HAP-1 (cell line): ENCODE measurements around the gene ZFYVE28.
A peak's percentile ranks its signal among the peaks of the same experiment; 100 is the strongest.

Experiments
- DNase-seq, 2 experiments: peaks; one replicate each; pipeline ENCODE4 v3.0.0-alpha.2; 2016 to 2020; ENCODE audit warnings: low spot score in 2 of 2
- H3K27me3 ChIP-seq: fragments of 250-450 bp; sonication (Bioruptor Pico); 2 replicates; pipeline ENCODE4 v1.5.1; 2020; ENCODE audit warnings: low read depth, mild to moderate bottlenecking, moderate library complexity
- H3K36me3 ChIP-seq: fragments of 250-450 bp; sonication (Bioruptor Pico); replicated peaks from 2 replicates; pipeline ENCODE4 v1.5.1; 2020; ENCODE audit warnings: mild to moderate bottlenecking
- H3K4me1 ChIP-seq: fragments of 250-450 bp; sonication (Bioruptor Pico); 2 replicates; pipeline ENCODE4 v1.5.1; 2020; ENCODE audit warnings: mild to moderate bottlenecking
- H3K4me3 ChIP-seq: fragments of 250-450 bp; sonication (Bioruptor Pico); 2 replicates; pipeline ENCODE4 v1.5.1; 2020; ENCODE audit warnings: mild to moderate bottlenecking, moderate library complexity
- H3K9me3 ChIP-seq: fragments of 250-450 bp; sonication (Bioruptor Pico); 2 replicates; pipeline ENCODE4 v1.5.1; 2020; ENCODE audit warnings: mild to moderate bottlenecking, moderate library complexity
- in situ Hi-C: fragments of 300-500 bp; cut with MboI; formaldehyde crosslinking; loops from 3 replicates; pipeline ENCODE4 v1.14.3; 2020; ENCODE audit warnings: low sequenced_read_pairs, inconsistent platforms, mixed read lengths

The ZFYVE28 gene

DNA sequence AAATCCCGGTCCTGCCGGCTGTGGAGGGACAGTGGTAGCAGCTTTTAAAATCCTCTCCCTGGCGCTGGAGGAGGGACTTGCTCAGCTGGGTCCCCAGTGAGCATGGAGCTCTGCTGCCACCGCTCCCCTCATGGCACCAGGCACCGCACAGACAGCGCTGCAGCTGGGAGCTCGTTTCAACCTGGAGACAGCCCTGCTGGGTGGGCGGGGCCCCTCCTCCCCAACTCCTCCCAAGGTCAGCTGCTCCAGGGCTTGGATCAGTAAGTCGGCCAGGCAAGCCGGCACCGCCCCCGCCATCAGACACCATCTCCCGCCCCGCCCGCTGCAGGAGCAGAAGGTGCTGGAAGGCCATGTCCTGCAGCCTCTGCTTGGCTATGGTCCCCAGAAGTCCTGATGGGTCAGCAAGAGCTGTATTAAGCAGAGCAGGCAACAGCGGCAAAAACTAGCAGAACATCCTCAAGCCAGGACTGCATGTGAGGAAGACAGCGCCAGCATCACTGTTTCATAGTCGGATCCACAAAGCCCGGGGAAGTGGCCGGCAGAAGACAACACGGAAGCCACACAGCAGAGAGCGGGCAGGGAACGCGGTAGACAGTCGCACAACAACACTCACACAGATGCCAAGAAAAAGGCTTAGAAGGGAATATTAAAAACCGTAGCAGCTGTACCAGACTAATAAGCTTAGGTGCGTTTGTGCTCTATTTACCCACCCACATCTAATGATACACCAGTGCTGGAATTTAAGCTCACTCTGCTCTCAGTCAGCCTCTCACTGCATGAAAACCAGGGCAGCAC, 16.2 kb downstream of the ZFYVE28 start:
- in situ Hi-C loops: no loop called here
- Histone ChIP-seq H3K4me3 (no peak overlapping the region; the same call in 1 of the 2 replicates), H3K36me3 (no peaks in the 10 kb centered on the region), H3K4me1 (peaks cover 9% of the 10 kb centered on the region), H3K9me3 (no peaks in the 10 kb centered on the region), H3K27me3 (no peaks in the 10 kb centered on the region)
- peak; percentile 79 to 94 for DNase-seq

DNA sequence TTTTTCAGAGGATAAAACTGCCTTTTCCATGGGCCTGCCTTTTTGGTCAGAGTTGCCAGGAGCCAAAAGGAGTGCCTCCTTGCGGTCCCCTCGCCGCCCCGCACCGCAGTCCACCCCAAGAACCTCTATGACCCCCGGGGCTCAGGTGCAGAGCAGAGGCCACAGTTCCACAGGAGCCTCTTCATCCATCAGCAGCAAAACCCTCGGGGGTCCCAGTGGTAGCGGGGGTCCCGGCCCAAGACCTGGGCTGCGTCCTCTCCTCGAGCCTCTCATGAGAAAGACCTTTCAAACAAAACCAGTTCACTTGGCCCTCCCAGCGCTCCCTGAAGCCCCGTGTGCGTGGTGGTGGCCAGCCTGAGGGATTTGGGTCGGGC, 16.8 kb downstream of the ZFYVE28 start:
- no peak overlapping the region for H3K4me3 ChIP-seq
- no peaks in the 10 kb centered on the region for H3K36me3 ChIP-seq
- in situ Hi-C loops: no loop called here
- DNase-seq: no peak
- H3K4me1 ChIP-seq: peaks cover 9% of the 10 kb centered on the region
- no peaks in the 10 kb centered on the region for H3K9me3 ChIP-seq
- no peaks in the 10 kb centered on the region for H3K27me3 ChIP-seq

DNA sequence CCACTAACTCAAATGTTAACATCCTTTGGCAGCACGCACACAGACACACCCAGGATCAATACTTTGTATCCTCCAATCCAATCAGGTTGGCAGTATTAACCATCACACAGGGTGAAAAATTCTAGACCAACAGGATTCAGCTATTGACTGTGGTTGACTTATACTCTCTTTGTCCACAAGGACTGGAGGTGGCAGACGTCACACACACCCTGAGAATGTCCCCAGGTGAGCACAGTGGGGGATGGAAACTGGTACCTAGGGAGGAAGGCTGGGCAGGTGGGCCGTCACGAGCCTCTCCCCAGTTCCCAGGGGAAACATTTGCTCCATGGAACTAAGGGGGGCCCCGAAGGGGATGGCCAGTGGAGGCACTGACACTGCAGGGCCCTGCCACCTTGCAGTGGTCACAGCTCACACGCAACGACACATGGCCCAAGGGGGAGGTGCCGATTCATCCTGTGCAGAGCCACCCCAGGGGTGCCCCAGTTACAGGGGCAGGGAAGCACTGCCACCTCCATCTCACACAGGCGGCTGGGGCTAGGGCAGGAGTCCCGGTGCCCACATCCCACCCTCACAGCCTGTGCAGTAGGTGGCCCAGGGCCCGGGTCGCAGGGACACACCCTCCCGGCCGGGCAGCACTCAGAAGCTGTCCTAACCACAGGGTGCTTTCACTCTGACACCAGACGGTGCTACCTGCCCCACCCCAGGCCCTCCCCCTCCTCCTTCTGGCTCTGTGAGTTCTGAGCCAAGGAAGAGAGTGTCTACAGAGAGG, 17.4 kb downstream of the ZFYVE28 start:
- Histone ChIP-seq H3K4me3 (no peak overlapping the region), H3K4me1 (peaks cover 9% of the 10 kb centered on the region), H3K27me3 (no peaks in the 10 kb centered on the region), H3K9me3 (no peaks in the 10 kb centered on the region), H3K36me3 (no peaks in the 10 kb centered on the region)
- in situ Hi-C loops: no loop called here
- no peak for DNase-seq

DNA sequence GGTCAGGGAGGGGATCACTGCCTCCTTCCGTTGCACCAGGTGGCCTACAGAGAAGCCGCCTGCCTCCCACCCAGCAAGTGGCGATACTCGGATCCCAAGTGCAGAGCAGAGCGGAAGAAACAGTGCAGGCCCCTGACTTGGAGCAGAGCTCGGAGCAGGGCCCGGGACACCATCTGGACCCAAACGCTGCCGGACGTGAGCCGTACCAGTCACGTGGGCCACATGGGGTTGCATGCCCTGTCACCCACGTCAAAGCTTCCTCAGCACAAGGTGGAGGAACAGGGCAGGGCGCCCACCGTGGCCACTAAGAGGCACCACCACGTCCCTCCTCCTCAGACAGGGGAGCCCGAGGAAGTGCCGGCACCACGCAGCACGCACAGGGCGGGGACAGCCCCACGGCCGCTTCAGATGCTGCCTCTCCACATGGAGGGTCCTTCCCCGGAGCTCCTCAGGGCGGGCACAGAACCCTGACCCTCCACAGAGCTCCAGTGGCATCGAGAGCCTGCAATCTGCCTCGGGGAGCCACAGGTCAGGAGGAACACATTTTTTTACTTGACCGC, 18.7 kb downstream of the ZFYVE28 start:
- Histone ChIP-seq H3K4me3 (no peak overlapping the region), H3K4me1 (peaks cover 9% of the 10 kb centered on the region), H3K27me3 (no peaks in the 10 kb centered on the region), H3K9me3 (no peaks in the 10 kb centered on the region), H3K36me3 (no peaks in the 10 kb centered on the region)
- no peak for DNase-seq
- in situ Hi-C loops: no loop called here

DNA sequence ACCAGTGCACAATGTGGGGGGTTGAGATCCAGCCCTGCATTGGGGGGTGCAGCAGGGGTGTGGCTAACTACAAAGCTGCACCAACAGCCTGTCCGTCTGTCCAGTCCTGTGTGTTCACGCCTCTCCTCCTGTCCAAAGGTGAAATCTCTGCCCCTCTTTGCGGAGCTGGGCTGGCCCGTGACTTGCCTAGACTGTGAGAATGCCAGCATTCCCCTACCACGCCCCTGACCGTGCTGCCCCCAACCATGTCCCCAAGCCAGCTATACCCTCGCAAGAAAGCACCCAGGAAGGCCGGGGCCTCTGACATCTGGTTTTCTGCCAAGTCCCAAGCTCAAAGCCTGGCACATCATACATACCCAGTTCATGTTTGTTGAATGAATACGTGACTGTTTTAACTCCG, 19.2 kb downstream of the ZFYVE28 start:
- DNase-seq: no peak
- Histone ChIP-seq H3K9me3 (no peaks in the 10 kb centered on the region), H3K4me1 (peaks cover 9% of the 10 kb centered on the region), H3K36me3 (no peaks in the 10 kb centered on the region), H3K27me3 (no peaks in the 10 kb centered on the region), H3K4me3 (no peak overlapping the region)
- in situ Hi-C loops: no loop called here

DNA sequence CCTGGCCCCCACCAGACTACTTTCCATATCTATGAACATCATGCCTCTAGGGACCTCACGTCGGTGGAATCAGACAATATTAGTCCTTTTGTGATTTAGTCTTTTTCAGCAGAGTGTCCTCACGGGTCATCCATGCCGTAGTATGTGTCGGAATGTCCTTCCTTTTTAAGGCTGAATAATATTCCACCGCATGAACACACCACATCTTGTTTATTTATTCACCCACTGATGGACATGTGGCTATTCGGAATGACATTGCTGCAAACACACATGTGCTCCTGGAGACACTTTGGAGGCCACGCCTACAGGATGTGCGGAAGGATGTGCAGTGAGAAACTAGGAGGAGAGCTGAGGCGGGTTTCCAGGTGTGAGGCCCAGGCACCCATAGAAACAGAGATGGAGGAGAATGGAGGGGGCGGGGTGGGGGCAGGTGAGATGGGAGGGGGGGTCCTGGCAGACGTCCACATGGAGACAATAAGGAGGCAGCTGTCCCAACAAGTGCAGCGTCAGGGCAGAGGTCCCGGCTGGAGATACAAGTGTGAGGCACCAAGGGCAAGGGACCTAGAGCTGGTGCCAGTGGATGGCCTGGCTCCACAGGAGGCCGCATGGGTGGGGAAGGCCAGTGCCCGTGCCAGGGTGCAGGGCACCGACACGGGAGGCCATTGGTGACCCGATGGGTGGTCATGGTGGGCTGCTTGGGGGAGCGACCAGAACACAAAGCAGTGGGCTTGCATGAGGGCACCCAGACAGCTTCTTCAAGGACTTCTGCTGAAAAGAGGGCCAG, 20.7 kb downstream of the ZFYVE28 start:
- in situ Hi-C loops: no loop called here
- no peak for DNase-seq
- no peaks in the 10 kb centered on the region for H3K9me3 ChIP-seq
- H3K4me1 ChIP-seq: peaks cover 11% of the 10 kb centered on the region
- no peaks in the 10 kb centered on the region for H3K36me3 ChIP-seq
- H3K4me3 ChIP-seq: no peak overlapping the region
- H3K27me3 ChIP-seq: no peaks in the 10 kb centered on the region

DNA sequence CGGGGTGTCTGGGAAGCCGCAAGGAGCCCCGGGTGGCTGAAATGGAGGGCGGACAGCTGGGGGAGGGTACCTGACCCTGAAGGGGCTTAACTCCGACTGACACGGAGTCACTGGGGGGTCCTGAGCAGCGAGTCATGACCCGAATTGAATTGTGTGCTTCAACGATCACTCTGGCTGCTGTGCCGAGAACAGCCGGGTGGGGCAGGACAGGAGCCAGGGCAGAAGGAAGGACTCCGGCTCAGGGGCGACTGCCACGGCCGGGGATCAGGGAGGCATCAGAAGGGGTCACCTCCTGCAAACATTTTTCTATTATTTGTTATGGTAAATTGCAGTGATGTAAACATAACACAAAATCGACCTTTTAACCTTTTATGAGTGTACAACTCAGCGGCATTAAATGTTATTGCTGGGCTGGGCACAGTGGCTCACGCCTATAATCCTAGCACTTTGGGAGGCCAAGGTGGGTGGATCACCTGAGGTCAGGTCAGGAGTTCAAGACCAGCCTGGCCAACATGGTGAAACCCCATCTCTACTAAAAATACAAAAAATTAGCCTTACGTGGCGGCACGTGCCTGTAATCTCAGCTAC, 21.6 kb downstream of the ZFYVE28 start:
- no peaks in the 10 kb centered on the region for H3K9me3 ChIP-seq
- DNase-seq: no peak
- H3K4me1 ChIP-seq: peaks cover 6% of the 10 kb centered on the region
- in situ Hi-C loops: no loop called here
- no peaks in the 10 kb centered on the region for H3K36me3 ChIP-seq
- H3K27me3 ChIP-seq: no peaks in the 10 kb centered on the region
- no peak overlapping the region for H3K4me3 ChIP-seq

DNA sequence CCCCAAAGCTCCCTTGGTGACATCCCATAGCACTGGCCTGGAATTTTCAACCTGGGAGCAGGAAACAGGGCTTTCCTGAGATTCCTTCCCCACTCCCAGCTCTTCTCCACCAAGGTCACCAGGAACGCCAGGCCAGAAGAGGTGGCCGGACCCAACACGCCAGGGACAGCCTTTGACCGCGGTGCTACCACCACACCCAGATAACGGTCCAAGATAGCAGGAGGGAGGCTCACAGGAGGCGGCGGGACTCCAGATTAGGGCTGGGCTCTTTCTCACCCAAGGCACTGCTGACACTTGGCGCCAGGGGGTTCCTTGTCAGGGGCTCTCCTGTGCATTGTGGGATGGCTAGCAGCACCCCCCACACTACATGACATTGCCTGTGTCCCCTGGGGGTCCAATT, 22.9 kb downstream of the ZFYVE28 start:
- Histone ChIP-seq H3K36me3 (no peaks in the 10 kb centered on the region), H3K4me3 (no peak overlapping the region), H3K27me3 (no peaks in the 10 kb centered on the region), H3K4me1 (peaks cover 2% of the 10 kb centered on the region; the same call in 1 of the 2 replicates), H3K9me3 (no peaks in the 10 kb centered on the region)
- in situ Hi-C loops: no loop called here
- no peak for DNase-seq

DNA sequence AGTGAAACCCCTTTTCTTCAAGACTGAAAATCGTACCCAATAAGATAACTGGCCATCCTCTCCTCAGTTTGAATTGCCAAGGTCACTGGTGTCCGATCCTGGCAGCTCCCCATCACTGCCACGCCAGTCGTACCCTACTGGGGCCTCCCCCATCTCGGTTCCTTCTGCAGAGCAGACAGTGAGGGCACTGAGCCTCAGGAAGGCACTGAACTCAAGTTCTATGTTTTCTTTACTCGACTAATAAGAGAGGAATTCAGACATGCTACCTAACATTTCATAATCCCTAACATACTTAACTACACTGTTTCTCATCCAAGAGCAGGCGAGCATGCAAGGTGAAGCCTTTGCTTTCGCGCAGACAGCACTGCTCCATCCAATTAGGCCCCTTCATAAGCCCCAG, 23.4 kb downstream of the ZFYVE28 start:
- H3K27me3 ChIP-seq: no peaks in the 10 kb centered on the region
- no peak overlapping the region for H3K4me3 ChIP-seq
- in situ Hi-C loops: no loop called here
- DNase-seq: no peak
- peaks cover 2% of the 10 kb centered on the region; the same call in 1 of the 2 replicates for H3K4me1 ChIP-seq
- H3K36me3 ChIP-seq: no peaks in the 10 kb centered on the region
- no peaks in the 10 kb centered on the region for H3K9me3 ChIP-seq

DNA sequence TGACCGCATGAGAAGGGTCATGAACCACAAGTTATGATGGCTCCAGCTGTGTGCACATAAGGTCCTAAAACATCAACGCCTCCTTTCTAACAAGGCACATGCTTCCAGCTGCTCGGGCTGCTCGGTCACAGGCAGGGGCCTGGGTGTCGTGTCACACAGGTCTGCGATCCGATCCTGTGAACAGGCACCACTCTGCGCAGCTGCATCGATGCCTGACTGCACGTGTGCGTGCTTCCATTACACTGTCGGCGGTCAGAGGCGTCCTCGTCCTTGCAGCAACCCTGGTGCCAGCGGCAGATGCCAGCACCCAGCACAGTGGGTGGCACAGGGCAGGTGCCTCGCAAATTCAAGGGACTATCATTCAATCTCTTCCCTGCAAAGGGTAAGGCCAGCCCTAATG, 23.9 kb downstream of the ZFYVE28 start:
- H3K27me3 ChIP-seq: no peaks in the 10 kb centered on the region

DNA sequence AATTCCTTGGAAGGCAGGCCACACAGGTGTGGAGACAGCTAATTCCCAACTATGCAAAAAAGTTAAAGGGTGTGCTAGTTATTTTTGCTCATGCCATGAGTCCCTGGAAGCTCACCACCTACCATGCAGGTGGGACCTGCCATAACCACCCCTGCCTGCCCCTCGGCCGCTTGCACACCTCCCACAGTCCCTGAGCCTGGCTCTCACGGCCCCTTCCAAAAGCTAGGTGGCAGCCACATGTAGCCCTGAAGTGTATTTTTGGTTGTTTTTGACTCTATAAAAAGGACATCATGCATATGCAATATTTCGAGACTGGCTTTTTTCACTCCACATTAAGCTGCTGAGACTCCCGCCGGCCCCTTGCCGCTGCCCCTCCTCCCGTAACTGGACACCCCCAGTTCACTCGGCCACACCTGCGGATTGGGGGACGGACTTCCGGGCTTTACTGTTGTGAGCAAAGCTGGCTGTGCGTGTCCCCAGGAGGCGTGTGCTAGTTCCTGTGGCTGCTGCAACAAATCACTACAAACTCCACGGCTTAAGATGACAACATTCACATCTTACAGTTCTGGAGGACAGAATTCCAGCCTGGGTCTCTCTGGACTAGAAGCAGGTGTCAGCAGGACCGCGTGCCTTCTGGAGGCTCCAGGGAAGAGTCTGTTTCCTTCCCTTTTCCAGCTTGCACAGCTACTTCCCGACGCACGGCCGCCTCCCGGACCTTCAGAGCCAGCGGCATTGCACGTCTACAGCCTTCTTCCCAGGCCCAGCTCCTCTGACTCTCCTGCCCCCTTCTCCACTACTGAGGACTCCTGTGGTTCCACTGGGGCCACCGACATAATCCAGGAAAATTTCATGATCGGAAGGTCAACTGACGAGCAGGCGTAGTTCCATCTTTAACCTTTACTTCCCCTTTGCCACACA, 24.8 kb downstream of the ZFYVE28 start:
- DNase-seq: peak in 1 of 2 experiments; percentile 66
- Histone ChIP-seq H3K4me3 (no peak overlapping the region), H3K4me1 (peaks cover 2% of the 10 kb centered on the region; the same call in 1 of the 2 replicates), H3K9me3 (no peaks in the 10 kb centered on the region), H3K36me3 (no peaks in the 10 kb centered on the region), H3K27me3 (no peaks in the 10 kb centered on the region)
- in situ Hi-C loops: no loop called here

More for the DNA sequence above, 23.9 kb downstream of the ZFYVE28 start:
- no peak for DNase-seq
- no peak overlapping the region for H3K4me3 ChIP-seq
- no peaks in the 10 kb centered on the region for H3K9me3 ChIP-seq
- in situ Hi-C loops: no loop called here
- H3K4me1 ChIP-seq: peaks cover 2% of the 10 kb centered on the region; the same call in 1 of the 2 replicates
- H3K36me3 ChIP-seq: no peaks in the 10 kb centered on the region

DNA sequence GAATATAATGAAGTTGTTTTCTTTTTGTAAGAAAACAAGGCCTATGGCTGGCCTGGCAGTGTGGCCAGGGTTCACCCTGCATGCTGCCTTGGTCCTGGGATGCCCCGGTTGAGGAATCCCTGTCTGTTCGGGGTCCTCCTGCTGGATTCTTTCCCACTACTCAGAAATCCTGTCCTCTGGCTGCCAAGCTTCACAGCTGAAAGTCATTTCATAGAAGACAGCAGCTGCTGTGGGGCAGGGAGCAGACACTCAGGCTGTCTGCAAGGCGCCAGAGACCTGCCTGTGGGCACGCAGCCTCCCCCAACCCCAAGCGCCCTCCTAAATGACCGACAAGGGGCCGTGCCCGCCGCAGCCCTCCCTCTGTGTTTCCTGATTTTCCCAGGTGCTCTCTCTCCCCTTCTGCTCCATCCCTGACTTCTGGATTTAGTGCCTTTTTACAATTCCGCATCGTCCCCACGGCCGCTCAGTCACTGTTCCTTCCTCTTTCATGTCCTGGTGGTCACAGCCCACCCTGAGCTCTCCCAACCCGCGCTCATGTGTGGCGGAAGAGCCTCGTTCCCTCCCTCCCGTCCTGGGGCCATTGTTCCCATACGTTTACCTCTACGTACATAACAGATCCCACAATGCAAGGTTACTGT, 27.5 kb downstream of the ZFYVE28 start:
- no peak overlapping the region for H3K4me3 ChIP-seq
- DNase-seq: no peak
- in situ Hi-C loops: no loop called here
- H3K9me3 ChIP-seq: no peaks in the 10 kb centered on the region
- H3K36me3 ChIP-seq: no peaks in the 10 kb centered on the region
- H3K4me1 ChIP-seq: peaks cover 2% of the 10 kb centered on the region; the same call in 1 of the 2 replicates
- no peaks in the 10 kb centered on the region for H3K27me3 ChIP-seq
